ENCODE results near the gene PSENEN. TPM values are rescaled to one million over a fixed set of nuclear protein-coding genes. Genes with fewer than 3 reads are reported as not detected.
A peak's percentile ranks its signal among the peaks of the same experiment; 100 is the strongest.

The PSENEN gene
- polyA plus RNA-seq, 3 donors, result 61.5 to 77.1 (median 68.9) TPM

DNA sequence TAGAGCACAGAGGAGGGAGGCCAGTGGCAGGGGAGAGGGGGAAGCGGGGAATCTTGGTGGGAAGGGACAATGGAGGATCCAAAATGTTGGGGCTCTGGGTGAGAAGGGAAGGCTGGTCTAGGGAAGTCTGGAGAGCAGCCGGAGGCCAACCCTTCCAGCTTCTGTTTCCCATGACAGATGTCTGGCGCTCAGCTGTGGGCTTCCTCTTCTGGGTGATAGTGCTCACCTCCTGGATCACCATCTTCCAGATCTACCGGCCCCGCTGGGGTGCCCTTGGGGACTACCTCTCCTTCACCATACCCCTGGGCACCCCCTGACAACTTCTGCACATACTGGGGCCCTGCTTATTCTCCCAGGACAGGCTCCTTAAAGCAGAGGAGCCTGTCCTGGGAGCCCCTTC lies 1.1 kb downstream of the PSENEN start:
- no peak for DNase-seq

GRCh38 chr19:35748106-35749020 lies 2.9 kb downstream of the PSENEN start, which contains the start of gene LIN37:
LIN37 (plus strand) TSS chr19:35748576; CDS start chr19:35748725, 149 bp downstream.
- peak; percentile 99 for DNase-seq

DNA sequence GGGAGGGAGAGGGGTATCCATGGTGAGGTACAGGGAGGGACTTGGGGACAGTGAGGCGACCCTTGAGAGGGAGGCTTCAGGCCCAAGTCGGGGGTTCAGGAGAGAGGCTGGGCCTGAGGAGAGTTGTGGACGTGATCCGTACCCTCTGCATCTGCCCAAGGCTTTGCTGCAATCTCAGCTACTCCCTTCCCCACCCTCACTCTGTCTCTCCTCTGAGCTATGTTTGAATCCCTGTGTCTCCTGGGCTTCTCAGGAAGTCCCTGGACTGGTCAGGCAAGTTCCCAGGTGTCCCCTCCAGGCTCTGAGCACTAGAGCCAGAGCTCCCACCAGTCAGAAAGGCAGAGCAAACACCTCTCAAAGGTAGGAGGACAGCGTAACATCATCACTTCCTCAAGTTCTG lies 4.7 kb downstream of the PSENEN start:
- DNase-seq, result no peak

GRCh38 chr19:35751839-35752745 lies 6.6 kb downstream of the PSENEN start:
- DNase-seq, result no peak

DNA sequence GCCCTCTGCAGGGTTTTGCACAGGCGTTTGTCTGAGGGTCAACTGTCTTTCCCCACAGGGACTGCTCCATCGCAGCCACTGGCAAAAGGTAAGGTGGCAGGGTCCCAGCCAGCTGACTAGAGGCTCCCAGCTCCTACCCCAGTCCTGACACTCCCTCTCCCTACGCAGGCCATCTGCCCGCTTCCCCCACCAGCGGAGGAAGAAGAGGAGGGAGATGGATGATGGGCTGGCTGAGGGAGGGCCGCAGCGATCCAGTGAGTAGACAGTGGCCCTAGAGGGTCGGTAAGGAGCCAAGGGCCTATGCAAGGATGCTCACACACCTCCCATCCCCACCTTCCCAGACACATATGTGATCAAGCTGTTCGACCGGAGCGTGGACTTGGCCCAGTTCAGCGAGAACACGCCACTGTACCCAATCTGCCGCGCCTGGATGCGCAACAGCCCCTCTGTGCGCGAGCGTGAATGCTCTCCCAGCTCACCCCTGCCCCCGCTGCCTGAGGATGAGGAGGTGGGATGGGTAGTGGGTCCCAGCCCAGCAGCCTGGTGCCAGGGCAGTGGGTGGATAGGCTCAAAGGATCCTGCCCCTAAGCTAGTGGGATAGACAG lies 7.4 kb downstream of the PSENEN start:
- no peak for DNase-seq

- DNase-seq, result no peak
Observed at GRCh38 chr19:35753634-35754369, 8.4 kb downstream of the PSENEN start.

DNA sequence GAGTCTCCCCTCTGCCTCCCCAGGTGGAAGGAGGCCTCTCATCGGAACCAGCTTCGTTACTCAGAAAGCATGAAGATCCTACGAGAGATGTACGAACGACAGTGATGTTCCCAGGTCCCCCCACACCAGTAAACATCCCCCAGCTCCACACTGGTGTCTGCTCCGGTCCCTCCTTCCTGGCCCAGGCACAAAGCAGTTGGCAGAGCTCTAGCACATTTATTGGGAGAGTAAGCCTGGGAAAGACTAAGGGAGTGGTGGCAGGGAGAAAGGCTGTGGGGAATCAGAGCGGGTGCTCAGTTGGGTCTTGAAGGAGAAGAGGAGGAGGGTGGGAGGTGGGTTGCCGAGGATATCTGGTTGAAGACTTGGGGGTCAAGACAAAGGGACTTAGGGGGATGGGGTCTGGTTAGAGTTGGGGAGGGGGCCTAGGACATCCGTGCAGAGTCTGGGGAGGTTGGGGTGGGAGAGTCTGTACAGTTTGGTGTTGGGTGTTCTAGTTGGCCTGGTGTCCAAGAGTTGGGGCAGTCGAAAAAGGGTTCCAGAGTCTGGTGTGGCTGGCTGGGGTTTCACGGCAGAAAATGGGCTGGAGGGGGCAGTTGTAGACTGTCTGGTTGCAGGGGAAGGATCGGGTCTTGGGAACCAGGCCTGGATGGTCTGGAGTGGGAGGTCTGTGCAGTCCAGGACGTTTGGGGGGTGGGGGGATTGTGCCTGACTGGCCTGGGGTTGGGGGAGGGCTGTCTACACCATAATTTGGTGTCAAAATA lies 9.1 kb downstream of the PSENEN start:
- DNase-seq, result no peak

- DNase-seq, result no peak
Observed at GRCh38 chr19:35755131-35755549, 9.7 kb downstream of the PSENEN start.

DNA sequence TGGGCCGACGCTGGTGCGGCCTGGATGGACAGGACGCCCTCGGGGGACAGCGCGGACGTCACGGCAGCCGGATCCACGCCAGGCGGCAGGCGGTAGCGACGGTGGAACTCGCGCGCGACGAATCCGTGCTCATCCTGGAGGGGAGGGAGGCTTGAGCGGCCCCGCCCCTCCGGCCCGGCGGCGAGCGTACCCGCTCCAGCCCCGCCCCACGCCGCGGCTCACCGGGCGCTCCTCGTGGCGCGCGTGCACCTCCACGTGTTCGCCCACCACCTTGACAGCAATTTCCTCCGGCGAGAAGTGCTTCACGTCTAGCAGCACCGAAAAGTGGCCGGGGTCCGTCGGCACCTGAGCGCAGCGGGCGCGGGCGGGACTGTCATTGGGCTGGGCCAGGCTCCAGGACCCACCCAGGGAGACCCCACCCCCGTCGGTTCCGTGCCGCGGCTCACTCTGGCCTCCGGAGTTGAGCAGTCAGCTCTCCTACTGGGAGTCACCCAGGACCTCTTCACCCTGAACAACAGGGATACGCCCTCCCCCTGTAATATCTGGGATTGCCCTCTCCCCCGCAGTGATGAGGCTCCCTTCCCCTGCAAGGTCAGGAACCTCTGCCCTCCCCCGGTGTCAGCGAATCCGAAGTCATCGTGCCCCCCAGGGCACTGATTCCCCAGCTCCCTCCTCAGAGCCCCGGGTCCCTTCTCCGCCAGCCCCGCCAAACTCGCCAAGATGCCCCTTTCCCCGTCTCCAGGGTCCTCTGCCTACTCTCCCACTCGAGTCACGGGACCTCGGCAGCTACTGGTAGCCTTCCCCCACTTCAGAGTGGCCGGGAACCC lies 10.3 kb downstream of the PSENEN start:
- DNase-seq, result no peak

- no peak for DNase-seq
Observed at GRCh38 chr19:35756377-35757230, 11.2 kb downstream of the PSENEN start, which contains the start of gene HSPB6. HSPB6 (minus strand) TSS chr19:35757029; CDS start chr19:35757008, 21 bp downstream.

- DNase-seq, result no peak
Observed at GRCh38 chr19:35757231-35757748, 11.8 kb downstream of the PSENEN start.

GRCh38 chr19:35757749-35758608 lies 12.5 kb downstream of the PSENEN start, which contains the start of gene PROSER3:
PROSER3 (plus strand) TSS chr19:35758176; CDS start chr19:35758216, 40 bp downstream.
- DNase-seq, result peak; percentile 99

DNA sequence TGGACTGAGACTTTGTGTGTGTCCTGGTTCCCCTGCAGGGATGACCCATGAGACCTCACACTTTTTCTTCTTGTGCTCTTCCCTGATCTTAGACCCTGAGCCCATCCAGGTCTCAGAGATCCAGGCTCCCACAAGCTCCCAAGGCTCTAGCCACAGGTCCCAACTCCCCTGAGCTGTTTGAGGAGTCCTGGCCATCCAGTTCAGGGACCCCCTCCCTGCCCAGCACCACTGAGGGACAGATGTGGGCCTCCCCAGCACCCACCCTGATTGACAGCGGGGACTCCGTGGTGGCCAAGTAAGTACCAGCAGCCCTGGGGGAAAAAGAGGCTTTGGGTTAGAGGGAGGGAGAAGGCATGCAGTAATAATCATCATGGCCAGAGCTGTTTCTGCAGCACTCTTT lies 14.2 kb downstream of the PSENEN start:
- no peak for DNase-seq

GRCh38 chr19:35760711-35761349 lies 15.4 kb downstream of the PSENEN start:
- no peak for DNase-seq

- DNase-seq, result no peak
Observed at GRCh38 chr19:35764432-35765315, 19.2 kb downstream of the PSENEN start.
